ENCODE results near the gene SRM. TPM values are rescaled to one million over a fixed set of nuclear protein-coding genes. Genes with fewer than 3 reads are reported as not detected.
A peak's percentile ranks its signal among the peaks of the same experiment; 100 is the strongest.
"Not testable (repeated sequence)": the region's sequence is repeated elsewhere in the genome, so short reads cannot be mapped to it uniquely, and the experiment has no call there.

SRM gene
- polyA plus RNA-seq, 1 donor, result 71.9 TPM

- no peak for DNase-seq
These were observed 15.6 kb downstream of the SRM start for GRCh38 chr1:11044086-11044848.

- DNase-seq, result no peak
These were observed 16.6 kb downstream of the SRM start for GRCh38 chr1:11042995-11043874.

- DNase-seq, result no peak
These were observed 17.8 kb downstream of the SRM start for GRCh38 chr1:11042065-11042464.

GRCh38 chr1:11041048-11041447 is 18.8 kb downstream of the SRM start:
- DNase-seq, result no peak

GRCh38 chr1:11040105-11040429 is 19.8 kb downstream of the SRM start:
- DNase-seq, result not testable (repeated sequence)

- DNase-seq, result no peak
These were observed 20.3 kb downstream of the SRM start for GRCh38 chr1:11039351-11040104.

- DNase-seq, result peak; percentile 88
These were observed 22.1 kb downstream of the SRM start for GRCh38 chr1:11037740-11038182.

GRCh38 chr1:11037019-11037739 is 22.6 kb downstream of the SRM start:
- DNase-seq, result not testable (repeated sequence)

- DNase-seq, result no peak
These were observed 28.1 kb downstream of the SRM start for GRCh38 chr1:11031624-11032262.

- DNase-seq, result no peak
These were observed 29.0 kb downstream of the SRM start for GRCh38 chr1:11030865-11031264.

GRCh38 chr1:11028018-11028417 is 31.8 kb downstream of the SRM start:
- DNase-seq, result no peak

GRCh38 chr1:11027316-11027715 is 32.5 kb downstream of the SRM start:
- DNase-seq, result no peak

- DNase-seq, result no peak
These were observed 32.9 kb downstream of the SRM start for GRCh38 chr1:11026903-11027302.

GRCh38 chr1:11026052-11026451 is 33.8 kb downstream of the SRM start:
- no peak for DNase-seq

- DNase-seq, result no peak
These were observed 34.2 kb downstream of the SRM start for GRCh38 chr1:11025618-11026017.

- no peak for DNase-seq
These were observed 35.0 kb downstream of the SRM start for GRCh38 chr1:11024874-11025203.

- DNase-seq, result no peak
These were observed 35.5 kb downstream of the SRM start for GRCh38 chr1:11024154-11024873.

- no peak for DNase-seq
These were observed 36.6 kb downstream of the SRM start for GRCh38 chr1:11023201-11023600.

- DNase-seq, result no peak
These were observed 39.8 kb downstream of the SRM start for GRCh38 chr1:11019971-11020370.

- not testable (repeated sequence) for DNase-seq
These were observed 40.5 kb downstream of the SRM start for GRCh38 chr1:11019358-11019757.

- DNase-seq, result no peak
These were observed 46.7 kb downstream of the SRM start for GRCh38 chr1:11013160-11013531.
